T47D (cell line): ENCODE results near the gene PLEKHD1.
"Not testable (repeated sequence)": the region's sequence is repeated elsewhere in the genome, so short reads cannot be mapped to it uniquely, and the experiment has no call there.

Experiments
- DNase-seq, 2 experiments: peaks; one replicate each; pipeline versions ENCODE4 v3.0.0 to v3.0.0-alpha.2; 2011 to 2012; ENCODE audit warnings: low read depth in 1 of 2, low spot score in 1 of 2
- JUND ChIP-seq: IDR thresholded peaks from 2 replicates; pipeline ENCODE4 v1.6.1; 2012; ENCODE audit warnings: low read depth
- in situ Hi-C: cut with HindIII; loops from 2 replicates; pipeline ENCODE4 v1.10.0; 2016; ENCODE audit warnings: low sequenced_read_pairs, low pct_unique_long_range_greater_than_20kb

PLEKHD1 gene

DNA sequence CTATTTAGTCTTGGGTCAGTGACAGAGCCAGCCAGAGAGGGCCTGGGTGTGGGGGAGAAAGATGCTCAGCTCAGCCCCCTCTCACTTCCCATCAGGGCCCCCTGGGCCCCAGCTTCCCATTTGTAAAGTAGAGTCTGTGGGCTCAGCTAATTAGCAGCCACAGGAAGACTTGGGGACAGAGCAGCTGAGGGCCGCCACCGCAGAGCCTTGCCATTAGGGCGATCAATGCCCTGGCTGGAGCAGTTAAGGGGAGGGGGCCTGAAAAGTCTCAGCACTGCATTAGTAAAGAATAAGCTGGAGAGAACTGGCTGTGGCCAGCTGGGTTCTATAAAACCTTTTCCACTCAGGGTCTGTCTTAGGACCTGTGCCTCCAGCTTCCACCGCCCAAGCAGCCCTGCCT, 2.7 kb downstream of the PLEKHD1 start:
- DNase-seq = no peak
- in situ Hi-C loops = no loop called here
- TF ChIP-seq JUND = no peak

DNA sequence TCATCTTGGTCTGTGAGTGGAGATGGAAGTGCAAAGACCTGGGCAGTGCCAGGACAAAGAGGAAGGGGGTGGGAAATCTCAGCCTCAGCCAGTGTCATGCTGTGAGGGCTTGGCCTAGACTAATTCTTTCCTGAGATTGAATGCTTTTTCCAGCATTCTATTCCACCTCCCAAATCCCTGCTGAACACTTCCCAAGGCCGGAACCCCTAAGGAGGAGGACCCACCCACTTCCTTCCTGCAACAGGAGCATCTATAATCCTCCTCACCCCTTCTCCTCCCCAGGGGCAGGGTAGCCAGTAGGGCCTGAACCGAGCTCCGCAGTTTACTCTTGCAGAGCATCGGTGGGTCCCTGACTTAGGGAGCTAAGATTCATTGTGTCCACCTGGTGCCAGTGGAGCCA, 3.2 kb downstream of the PLEKHD1 start:
- in situ Hi-C loops = no loop called here
- TF ChIP-seq JUND = no peak
- no peak for DNase-seq

- in situ Hi-C loops = no loop called here
- no peak for TF ChIP-seq JUND
- DNase-seq = no peak
Measured at GRCh38 chr14:69489495-69489894, 5.0 kb downstream of the PLEKHD1 start.

GRCh38 chr14:69490219-69490918, 5.8 kb downstream of the PLEKHD1 start:
- in situ Hi-C loops = no loop called here
- no peak for TF ChIP-seq JUND
- DNase-seq = no peak

DNA sequence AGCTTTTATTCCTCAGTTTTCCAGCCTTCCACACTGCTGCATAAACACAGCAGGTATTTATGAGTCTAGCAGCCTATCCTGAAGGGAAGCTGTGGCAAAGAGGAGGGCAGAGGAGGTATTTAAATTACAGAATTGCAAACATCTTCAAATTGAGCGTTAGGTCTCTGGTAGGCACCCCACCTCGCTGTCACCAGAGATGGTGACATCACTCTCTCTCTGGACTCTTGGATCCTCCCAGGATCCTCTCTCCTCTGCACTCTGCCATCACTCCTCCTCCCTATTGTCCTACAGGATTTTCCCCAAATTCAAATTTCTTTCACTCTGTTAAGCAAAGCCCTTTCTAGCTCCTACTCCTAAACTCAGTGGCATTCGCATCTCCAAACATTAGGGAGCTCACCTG, 6.7 kb downstream of the PLEKHD1 start:
- no peak for TF ChIP-seq JUND
- in situ Hi-C loops = no loop called here

GRCh38 chr14:69493038-69493437, 8.5 kb downstream of the PLEKHD1 start:
- TF ChIP-seq JUND = no peak
- in situ Hi-C loops = no loop called here
- no peak for DNase-seq

More for the DNA sequence above, 6.7 kb downstream of the PLEKHD1 start:
- no peak for DNase-seq

DNA sequence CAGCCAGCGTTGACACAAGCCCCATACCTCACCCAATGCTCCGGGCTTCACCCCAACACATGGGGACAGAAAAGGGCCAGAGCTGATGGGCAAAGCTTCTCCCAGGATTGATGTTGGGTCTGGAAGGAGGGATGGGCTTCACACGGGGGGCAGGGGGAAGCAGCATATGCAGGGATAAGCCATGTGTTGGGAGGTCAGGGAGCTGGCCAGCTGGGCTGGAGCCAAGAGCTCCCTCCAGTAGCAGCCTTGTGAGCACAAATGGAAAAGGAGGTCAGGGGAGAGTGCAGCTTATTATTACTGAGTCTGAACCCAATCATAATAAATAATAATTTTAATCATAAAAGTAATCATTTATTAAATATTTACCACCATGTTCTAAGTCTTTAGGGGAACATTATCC, 9.3 kb downstream of the PLEKHD1 start:
- in situ Hi-C loops = no loop called here
- no peak for DNase-seq
- no peak for TF ChIP-seq JUND

GRCh38 chr14:69495341-69495921, 10.9 kb downstream of the PLEKHD1 start:
- no peak for TF ChIP-seq JUND
- in situ Hi-C loops = no loop called here
- DNase-seq = no peak

- DNase-seq, in situ Hi-C loops: not testable (repeated sequence)
Measured at GRCh38 chr14:69497866-69498265, 13.3 kb downstream of the PLEKHD1 start.

- DNase-seq, in situ Hi-C loops: not testable (repeated sequence)
Measured at GRCh38 chr14:69498286-69498685, 13.8 kb downstream of the PLEKHD1 start.

- TF ChIP-seq JUND = no peak
- in situ Hi-C loops = no loop called here
- no peak for DNase-seq
Measured at GRCh38 chr14:69499436-69499835, 14.9 kb downstream of the PLEKHD1 start.

- no peak for TF ChIP-seq JUND
- DNase-seq = no peak
- in situ Hi-C loops = no loop called here
Measured at GRCh38 chr14:69500096-69500495, 15.6 kb downstream of the PLEKHD1 start.

DNA sequence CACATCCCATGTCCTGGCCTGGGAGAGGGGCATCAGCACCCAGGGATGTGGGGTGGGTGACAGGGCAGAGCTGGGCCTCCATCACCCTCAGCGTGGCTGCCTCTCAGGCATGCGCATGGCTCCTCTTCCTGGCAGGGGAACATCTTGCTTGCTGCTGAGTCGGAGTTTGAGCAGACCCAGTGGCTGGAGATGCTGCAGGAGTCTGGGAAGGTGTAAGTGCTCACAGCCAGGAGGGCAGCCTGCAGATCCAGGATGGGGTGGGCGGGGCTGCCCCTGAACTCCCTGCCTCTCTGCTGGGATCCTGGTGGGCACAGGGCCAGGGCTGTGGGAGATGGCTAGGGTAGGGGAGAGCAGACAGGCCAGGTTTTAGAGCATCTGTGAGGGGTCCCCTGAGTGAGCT, 16.2 kb downstream of the PLEKHD1 start:
- DNase-seq = no peak
- in situ Hi-C loops = no loop called here
- no peak for TF ChIP-seq JUND

- TF ChIP-seq JUND = no peak
- in situ Hi-C loops = no loop called here
- DNase-seq = no peak
Measured at GRCh38 chr14:69501423-69501838, 16.9 kb downstream of the PLEKHD1 start.
